Esophagus squamous epithelium (tissue), 5 donors: ENCODE results near the gene ATP5F1D. TPM values are rescaled to one million over a fixed set of nuclear protein-coding genes. Genes with fewer than 3 reads are reported as not detected.

Source experiments
- DNase-seq: peaks from one replicate; lab custom pipeline; 2025; lab: John Stamatoyannopoulos, UW
- H3K27ac ChIP-seq, 4 donors: fragments of 200-600 bp; sonication (generic); one replicate each; pipeline ENCODE4 v1.5.1; 2016 to 2019; ENCODE audit warnings: mild to moderate bottlenecking in 1 of 4
- H3K27me3 ChIP-seq, 4 donors: fragments of 200-600 bp; sonication (generic); 1 replicate in 3 of 4; 2 replicates in 1 of 4; pipeline versions ENCODE4 v1.5.1 to v1.6.0; 2017 to 2021; ENCODE audit warnings: antibody characterized with exemption in 1 of 4
- H3K36me3 ChIP-seq, 3 donors: fragments of 200-600 bp; sonication (generic); one replicate each; pipeline ENCODE4 v1.5.1; 2016 to 2019
- H3K4me1 ChIP-seq, 3 donors: fragments of 200-600 bp; sonication (generic); one replicate each; pipeline ENCODE4 v1.5.1; 2017 to 2019
- H3K4me3 ChIP-seq, 4 donors: fragments of 200-600 bp; sonication (generic); 1 replicate in 3 of 4; 2 replicates in 1 of 4; pipeline ENCODE4 v1.5.1; 2016 to 2019; ENCODE audit warnings: mild to moderate bottlenecking in 2 of 4, moderate library complexity in 1 of 4
- H3K9me3 ChIP-seq, 3 donors: fragments of 200-600 bp; sonication (generic); one replicate each; pipeline ENCODE4 v1.5.1; 2016 to 2019
- CTCF ChIP-seq, 6 experiments: fragments of 450-650 bp in 4 of 6; fragments of 200-600 bp in 2 of 6; sonication (generic) in 2 of 6; IDR thresholded peaks; one replicate each; pipeline ENCODE4 v1.5.1; 2016 to 2019; ENCODE audit warnings: antibody characterized with exemption in 6 of 6, mild to moderate bottlenecking in 4 of 6, moderate library complexity in 4 of 6
- POLR2A ChIP-seq, 4 donors: fragments of 450-650 bp; IDR thresholded peaks; one replicate each; pipeline ENCODE4 v1.6.1; 2017; ENCODE audit warnings: antibody characterized with exemption in 4 of 4, mild to moderate bottlenecking in 4 of 4, moderate library complexity in 3 of 4
- WGBS, 2 donors: methylation state at CpG; one replicate each; pipeline ENCODE4 v1.1.5; 2018; 5-methylcytosine and 5-hydroxymethylcytosine counted together
- intact Hi-C: fragments of 100-400 bp; cut with DNase I; formaldehyde crosslinking; loops from one replicate; pipeline ENCODE4 v1.15.0; 2022
- total RNA-seq, 4 donors: library from RNA; depleted of rRNA; stranded (reverse); fragments of >200 nt; gene quantifications; one replicate each; pipeline ENCODE4 v1.1.0, GENCODE V29; 2016
- donor health status: DM: yes; HTN: yes; CAD: no.

ATP5F1D gene
- total RNA-seq, 4 donors from 2014 or later: 83.4 to 171 (median 132) TPM

GRCh38 chr19:1263188-1263587 lies 21.6 kb downstream of the ATP5F1D start:
- Histone ChIP-seq H3K27ac (peak overlapping the region; percentile 97 to 99 (median 98)), H3K36me3 (peaks cover 0 to 4% (median 0%) of the 10 kb centered on the region in 3 donors), H3K9me3 (no peaks in the 10 kb centered on the region), H3K4me3 (peak overlapping the region in 1 of 4 donors; percentile 72), H3K4me1 (peaks cover 76 to 100% (median 79%) of the 10 kb centered on the region in 3 donors), H3K27me3 (no peaks in the 10 kb centered on the region)
- 66 to 77% methylated on average over 2 of the region's 5 CpGs for WGBS, 2 donors
- TF ChIP-seq POLR2A (IDR thresholded peaks at IDR 0.05) (peak in 1 of 4 donors; percentile 10), CTCF (IDR thresholded peaks at IDR 0.05) (no peak)
- DNase-seq: no peak
- intact Hi-C loops: no loop called here

GRCh38 chr19:1264801-1265614 lies 23.5 kb downstream of the ATP5F1D start:
- H3K4me3 ChIP-seq: peak overlapping the region in 2 of 4 donors; percentile 62 to 70
- TF ChIP-seq POLR2A (IDR thresholded peaks at IDR 0.05) (no peak), CTCF (IDR thresholded peaks at IDR 0.05) (no peak)
- DNase-seq: no peak
- peak overlapping the region; percentile 86 to 99 (median 96) for H3K27ac ChIP-seq
- H3K9me3 ChIP-seq: no peaks in the 10 kb centered on the region
- 44% methylated on average over 14 of the region's 26 CpGs; no CpG with 5 or more reads in 1 of the 2 donors for WGBS, 2 donors
- no peaks in the 10 kb centered on the region for H3K27me3 ChIP-seq
- no peaks in the 10 kb centered on the region for H3K36me3 ChIP-seq
- H3K4me1 ChIP-seq: peaks cover 66 to 94% (median 69%) of the 10 kb centered on the region in 3 donors
- intact Hi-C loops: no loop called here

- peaks cover 67 to 94% (median 69%) of the 10 kb centered on the region in 3 donors for H3K4me1 ChIP-seq
- peak overlapping the region; percentile 43 to 70 (median 56) for H3K4me3 ChIP-seq
- peaks cover 0 to 6% (median 0%) of the 10 kb centered on the region in 3 donors for H3K36me3 ChIP-seq
These were observed 24.1 kb downstream of the ATP5F1D start for GRCh38 chr19:1265615-1266128.

GRCh38 chr19:1266129-1266915 lies 24.8 kb downstream of the ATP5F1D start:
- TF ChIP-seq CTCF (IDR thresholded peaks at IDR 0.05) (peak in 1 of 6 experiments; percentile 14), POLR2A (IDR thresholded peaks at IDR 0.05) (peak in 1 of 4 donors; percentile 50)
- H3K27ac ChIP-seq: peak overlapping the region; percentile 86 to 99 (median 96)
- H3K9me3 ChIP-seq: no peaks in the 10 kb centered on the region

More at GRCh38 chr19:1265615-1266128, 24.1 kb downstream of the ATP5F1D start:
- peak overlapping the region; percentile 86 to 99 (median 96) for H3K27ac ChIP-seq
- H3K27me3 ChIP-seq: no peaks in the 10 kb centered on the region
- 0% methylated on average over 2 of the region's 28 CpGs; no CpG with 5 or more reads in 1 of the 2 donors for WGBS, 2 donors
- DNase-seq: no peak
- intact Hi-C loops: loop anchor here (2.0 kb wide), 1 partner anchor 21 kb away; no protein-coding TSS in a partner anchor
- TF ChIP-seq POLR2A (IDR thresholded peaks at IDR 0.05) (peak in 1 of 4 donors; percentile 5), CTCF (IDR thresholded peaks at IDR 0.05) (no peak)
- no peaks in the 10 kb centered on the region for H3K9me3 ChIP-seq

More at GRCh38 chr19:1266129-1266915, 24.8 kb downstream of the ATP5F1D start:
- intact Hi-C loops: loop anchor here (2.0 kb wide), 1 partner anchor 22 kb away; no protein-coding TSS in a partner anchor
- peak; percentile 52 for DNase-seq
- 0% methylated on average over 16 of the region's 84 CpGs; no CpG with 5 or more reads in 1 of the 2 donors for WGBS, 2 donors
- peaks cover 0 to 12% (median 0%) of the 10 kb centered on the region in 3 donors for H3K36me3 ChIP-seq
- peaks cover 71 to 94% (median 73%) of the 10 kb centered on the region in 3 donors for H3K4me1 ChIP-seq
- H3K4me3 ChIP-seq: peak overlapping the region; percentile 43 to 70 (median 56)
- H3K27me3 ChIP-seq: no peaks in the 10 kb centered on the region
